DND-41 (cell line): Measurements from ENCODE around the gene GORASP2.

Experiments used
- ATAC-seq: fragments of 200-7000 bp; cut with Tn5 transposase; 3 replicates; pipeline ENCODE4 v1.9.1; 2021; ENCODE audit warnings: low read depth; ENCODE audit not compliant: insufficient read depth
- DNase-seq: peaks from one replicate; pipeline ENCODE4 v3.0.0-alpha.2; 2020
- H2AFZ ChIP-seq: 2 replicates; pipeline ENCODE4 v1.6.0; 2012; ENCODE audit warnings: low read depth, low read length
- H3K27ac ChIP-seq: 2 replicates; pipeline ENCODE4 v1.5.1; 2012; ENCODE audit warnings: low read length, inconsistent platforms
- H3K27me3 ChIP-seq: fragments of 200-600 bp; sonication (generic); 2 replicates; pipeline ENCODE4 v1.6.0; 2012; ENCODE audit warnings: low read length, mild to moderate bottlenecking, inconsistent platforms; ENCODE audit not compliant: insufficient read depth, poor library complexity
- H3K36me3 ChIP-seq: 2 replicates; pipeline ENCODE4 v1.5.1; 2012; ENCODE audit warnings: low read length, inconsistent platforms; ENCODE audit not compliant: insufficient read depth
- H3K4me1 ChIP-seq: 2 replicates; pipeline ENCODE4 v1.5.1; 2012; ENCODE audit warnings: mild to moderate bottlenecking, low read length; ENCODE audit not compliant: insufficient read depth
- H3K4me2 ChIP-seq: 2 replicates; pipeline ENCODE4 v1.6.0; 2012; ENCODE audit warnings: mild to moderate bottlenecking, moderate library complexity, low read length, inconsistent platforms; ENCODE audit not compliant: insufficient read depth
- H3K4me3 ChIP-seq, 2 experiments: fragments of 200-600 bp in 1 of 2; shearing (Covaris generic) in 1 of 2; 2 replicates each; pipeline ENCODE4 v1.5.1; 2012 to 2016; ENCODE audit warnings: inconsistent platforms in 2 of 2, low read length in 2 of 2, mild to moderate bottlenecking in 2 of 2, low read depth in 1 of 2, moderate library complexity in 1 of 2
- H3K79me2 ChIP-seq: 2 replicates; pipeline ENCODE4 v1.6.0; 2012; ENCODE audit warnings: low read length, inconsistent platforms; ENCODE audit not compliant: insufficient read depth
- H3K9ac ChIP-seq: 2 replicates; pipeline ENCODE4 v1.6.0; 2012; ENCODE audit warnings: low read depth, mild to moderate bottlenecking, inconsistent platforms, low read length, moderate library complexity
- H3K9me3 ChIP-seq: 2 replicates; pipeline ENCODE4 v1.5.1; 2012; ENCODE audit warnings: low read length, moderate library complexity, mild to moderate bottlenecking, inconsistent platforms; ENCODE audit not compliant: insufficient read depth, severe bottlenecking
- H4K20me1 ChIP-seq: 2 replicates; pipeline ENCODE4 v1.6.0; 2012; ENCODE audit warnings: low read length; ENCODE audit not compliant: insufficient read depth
- CTCF ChIP-seq: IDR thresholded peaks from 2 replicates; pipeline ENCODE4 v1.5.1; 2012; ENCODE audit warnings: borderline replicate concordance, low read length, moderate library complexity, mild to moderate bottlenecking; ENCODE audit not compliant: poor library complexity, severe bottlenecking; ENCODE audit errors: extremely low read depth
- EZH2 ChIP-seq: IDR thresholded peaks from 3 replicates; pipeline ENCODE4 v1.6.1; 2012; ENCODE audit warnings: borderline replicate concordance, low read depth, mild to moderate bottlenecking, moderate library complexity, low read length, inconsistent platforms; ENCODE audit not compliant: severe bottlenecking

GORASP2 gene

DNA sequence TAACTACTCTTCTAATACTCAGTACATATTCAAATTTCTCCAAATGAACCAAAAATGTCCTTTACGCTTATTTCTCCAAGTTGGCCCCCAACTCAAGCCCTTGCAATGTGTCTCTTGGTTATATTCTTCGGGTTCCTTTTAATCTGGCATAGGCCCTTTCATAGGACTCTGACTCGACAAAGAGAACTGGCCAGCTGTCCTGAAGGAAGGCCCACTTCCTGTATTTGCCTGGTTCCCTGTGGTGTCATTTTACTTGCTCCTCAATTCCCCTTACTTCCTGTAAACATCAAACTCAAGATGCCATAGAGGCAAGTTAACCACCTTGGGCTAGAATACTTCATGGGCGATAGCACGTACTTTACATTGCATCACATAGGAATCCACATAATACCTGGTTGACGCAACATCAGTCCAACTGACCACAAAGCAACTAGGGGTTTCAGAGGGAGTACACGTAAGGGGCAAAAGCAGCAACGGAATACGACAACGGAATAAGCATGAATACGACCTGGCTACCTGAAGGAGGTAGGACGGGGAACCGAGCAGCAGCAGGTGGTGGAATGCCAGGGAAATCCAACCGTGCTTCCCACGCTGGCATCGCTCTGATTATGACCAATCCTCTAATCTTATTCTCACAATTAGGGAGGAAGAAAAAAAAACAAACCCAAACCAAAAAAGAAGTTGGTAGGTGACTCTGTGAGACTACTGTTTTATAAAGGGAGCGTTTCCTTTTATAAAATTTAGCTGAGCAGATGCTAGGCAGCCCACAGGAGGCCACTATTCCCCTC, 823 bp upstream of the GORASP2 start:
- Histone ChIP-seq H2AFZ (peak overlapping the region; percentile 89), H3K27ac (peak overlapping the region; percentile 91), H3K4me3 (peak overlapping the region; percentile 39 to 84), H3K9me3 (peaks cover 18% of the 10 kb centered on the region), H3K36me3 (peaks cover 18% of the 10 kb centered on the region), H3K4me2 (peak overlapping the region; percentile 97), H3K27me3 (no peaks in the 10 kb centered on the region), H4K20me1 (peaks cover 28% of the 10 kb centered on the region; the same call in 1 of the 2 replicates), H3K79me2 (peaks cover 51% of the 10 kb centered on the region), H3K9ac (peak overlapping the region; percentile 89), H3K4me1 (peaks cover 46% of the 10 kb centered on the region)
- no peak for ATAC-seq
- TF ChIP-seq EZH2 (no peak), CTCF (no peak)
- DNase-seq = peak; percentile 31

GRCh38 chr2:170929686-170930050, 615 bp downstream of the GORASP2 start:
- Histone ChIP-seq H3K9me3 (peaks cover 4% of the 10 kb centered on the region), H2AFZ (peak overlapping the region; percentile 81), H4K20me1 (peaks cover 39% of the 10 kb centered on the region; the same call in 1 of the 2 replicates), H3K27me3 (no peaks in the 10 kb centered on the region), H3K9ac (peak overlapping the region; percentile 89), H3K27ac (peak overlapping the region; percentile 69), H3K36me3 (peaks cover 16% of the 10 kb centered on the region), H3K4me3 (peak overlapping the region; percentile 51 to 84), H3K4me2 (peak overlapping the region; percentile 76), H3K79me2 (peaks cover 65% of the 10 kb centered on the region), H3K4me1 (peaks cover 46% of the 10 kb centered on the region)
- peak; percentile 1; the same call in 1 of the 3 replicates for ATAC-seq
- DNase-seq = peak; percentile 44
- TF ChIP-seq CTCF (no peak), EZH2 (no peak)

- Histone ChIP-seq H3K27ac (peak overlapping the region; percentile 69), H2AFZ (peak overlapping the region; percentile 81; the same call in 1 of the 2 replicates), H3K9me3 (no peaks in the 10 kb centered on the region), H3K9ac (peak overlapping the region; percentile 89), H3K4me1 (peaks cover 46% of the 10 kb centered on the region), H3K79me2 (peaks cover 72% of the 10 kb centered on the region), H3K4me2 (peak overlapping the region; percentile 76), H3K4me3 (peak overlapping the region; percentile 51 to 84), H3K36me3 (peaks cover 18% of the 10 kb centered on the region), H4K20me1 (peaks cover 43% of the 10 kb centered on the region; the same call in 1 of the 2 replicates), H3K27me3 (no peaks in the 10 kb centered on the region)
- TF ChIP-seq EZH2 (no peak), CTCF (no peak)
- ATAC-seq (peak; percentile 13), DNase-seq (peak; percentile 52)
Measured at GRCh38 chr2:170930131-170930990, 1.3 kb downstream of the GORASP2 start.
